ENCODE results near the gene MACROD2.

MACROD2 gene

GRCh38 chr20:14062786-14063185, 67.5 kb downstream of the MACROD2 start:
- DNase-seq (ENCODE audit: low read depth in 2 of 2), result no peak

GRCh38 chr20:14064333-14064732, 69.0 kb downstream of the MACROD2 start:
- no peak for DNase-seq (ENCODE audit: low read depth in 2 of 2)

- DNase-seq (ENCODE audit: low read depth in 2 of 2), result no peak
These were observed 69.6 kb downstream of the MACROD2 start for GRCh38 chr20:14064921-14065320.

GRCh38 chr20:14065774-14066173, 70.5 kb downstream of the MACROD2 start:
- DNase-seq (ENCODE audit: low read depth in 2 of 2), result no peak

GRCh38 chr20:14067603-14068002, 72.3 kb downstream of the MACROD2 start:
- no peak for DNase-seq (ENCODE audit: low read depth in 2 of 2)

GRCh38 chr20:14069796-14070195, 74.5 kb downstream of the MACROD2 start:
- no peak for DNase-seq (ENCODE audit: low read depth in 2 of 2)

- DNase-seq (ENCODE audit: low read depth in 2 of 2), result no peak
These were observed 98.3 kb downstream of the MACROD2 start for GRCh38 chr20:14093652-14094051.

GRCh38 chr20:14098261-14098660, 102.9 kb downstream of the MACROD2 start:
- no peak for DNase-seq (ENCODE audit: low read depth in 2 of 2)

GRCh38 chr20:14113416-14113815, 118.1 kb downstream of the MACROD2 start:
- no peak for DNase-seq (ENCODE audit: low read depth in 2 of 2)

GRCh38 chr20:14114065-14114704, 118.9 kb downstream of the MACROD2 start:
- no peak for DNase-seq (ENCODE audit: low read depth in 2 of 2)

- DNase-seq (ENCODE audit: low read depth in 2 of 2), result no peak
These were observed 120.7 kb downstream of the MACROD2 start for GRCh38 chr20:14116037-14116436.

GRCh38 chr20:14117768-14118167, 122.5 kb downstream of the MACROD2 start:
- DNase-seq (ENCODE audit: low read depth in 2 of 2), result no peak

GRCh38 chr20:14126856-14127255, 131.5 kb downstream of the MACROD2 start:
- DNase-seq (ENCODE audit: low read depth in 2 of 2), result no peak

GRCh38 chr20:14127514-14128223, 132.4 kb downstream of the MACROD2 start:
- no peak for DNase-seq (ENCODE audit: low read depth in 2 of 2)

- no peak for DNase-seq (ENCODE audit: low read depth in 2 of 2)
These were observed 138.7 kb downstream of the MACROD2 start for GRCh38 chr20:14134004-14134403.

GRCh38 chr20:14142171-14142570, 146.9 kb downstream of the MACROD2 start:
- no peak for DNase-seq (ENCODE audit: low read depth in 2 of 2)

GRCh38 chr20:14142964-14143627, 147.8 kb downstream of the MACROD2 start:
- no peak for DNase-seq (ENCODE audit: low read depth in 2 of 2)

GRCh38 chr20:14148042-14148441, 152.7 kb downstream of the MACROD2 start:
- DNase-seq (ENCODE audit: low read depth in 2 of 2), result no peak

- DNase-seq (ENCODE audit: low read depth in 2 of 2), result no peak
These were observed 160.0 kb downstream of the MACROD2 start for GRCh38 chr20:14155361-14155760.

- no peak for DNase-seq (ENCODE audit: low read depth in 2 of 2)
These were observed 183.2 kb downstream of the MACROD2 start for GRCh38 chr20:14178528-14178927.

GRCh38 chr20:14178952-14179351, 183.6 kb downstream of the MACROD2 start:
- no peak for DNase-seq (ENCODE audit: low read depth in 2 of 2)

- DNase-seq (ENCODE audit: low read depth in 2 of 2), result no peak
These were observed 194.6 kb downstream of the MACROD2 start for GRCh38 chr20:14189794-14190402.

GRCh38 chr20:14191559-14191958, 196.2 kb downstream of the MACROD2 start:
- no peak for DNase-seq (ENCODE audit: low read depth in 2 of 2)
